Calu3 (cell line): Measurements from ENCODE around the gene ITIH4. TPM values are rescaled to one million over a fixed set of nuclear protein-coding genes. Genes with fewer than 3 reads are reported as not detected.

Experiments
- BruUV-seq: library from RNA; stranded (reverse); fragments of 400-500 nt; replicated peaks from 2 replicates; lab custom pipeline; 2021; lab: Mats Ljungman, UMichigan
- CTCF ChIA-PET: fragments of 300-600 bp; sonication (Branson Sonifier 250); formaldehyde crosslinking; loops from one replicate; lab custom pipeline; 2022; ENCODE audit warnings: antibody characterized with exemption; lab: Charles Lee
- DNase-seq: peaks from one replicate; pipeline ENCODE4 v3.0.0; 2022
- H3K27ac Mint-ChIP-seq: one replicate; pipeline ENCODE4 v1.8.0; 2022; ENCODE audit warnings: mixed read lengths; ENCODE audit not compliant: unreplicated experiment
- H3K27me3 Mint-ChIP-seq: one replicate; pipeline ENCODE4 v1.8.0; 2022; ENCODE audit warnings: mixed read lengths; ENCODE audit not compliant: unreplicated experiment
- H3K36me3 Mint-ChIP-seq: one replicate; pipeline ENCODE4 v1.8.0; 2022; ENCODE audit warnings: mild to moderate bottlenecking, moderate library complexity, mixed read lengths; ENCODE audit not compliant: insufficient read depth, unreplicated experiment
- H3K4me1 Mint-ChIP-seq: one replicate; pipeline ENCODE4 v1.8.0; 2022; ENCODE audit warnings: mild to moderate bottlenecking, low read depth, mixed read lengths; ENCODE audit not compliant: unreplicated experiment
- H3K4me3 Mint-ChIP-seq: one replicate; pipeline ENCODE4 v1.8.0; 2022; ENCODE audit warnings: mild to moderate bottlenecking, low read depth, moderate library complexity, mixed read lengths; ENCODE audit not compliant: unreplicated experiment
- H3K9me3 Mint-ChIP-seq: one replicate; pipeline ENCODE4 v1.8.0; 2022; ENCODE audit warnings: low read depth, mixed read lengths; ENCODE audit not compliant: unreplicated experiment
- CTCF ChIP-seq: fragments of 200-600 bp; IDR thresholded peaks from one replicate; pipeline ENCODE4 v1.8.0; 2022; ENCODE audit warnings: antibody characterized with exemption; ENCODE audit not compliant: unreplicated experiment
- intact Hi-C: fragments of 100-400 bp; cut with micrococcal nuclease; formaldehyde crosslinking; loops from one replicate; pipeline ENCODE4 v1.10.0; 2022; ENCODE audit not compliant: unreplicated experiment
- total RNA-seq: library from RNA; stranded (reverse); gene quantifications from 2 replicates; pipeline ENCODE4 v1.2.3, GENCODE V29; 2022

The ITIH4 gene
- total RNA-seq, 1 experiment from 2014 or later: 3.0 TPM

DNA sequence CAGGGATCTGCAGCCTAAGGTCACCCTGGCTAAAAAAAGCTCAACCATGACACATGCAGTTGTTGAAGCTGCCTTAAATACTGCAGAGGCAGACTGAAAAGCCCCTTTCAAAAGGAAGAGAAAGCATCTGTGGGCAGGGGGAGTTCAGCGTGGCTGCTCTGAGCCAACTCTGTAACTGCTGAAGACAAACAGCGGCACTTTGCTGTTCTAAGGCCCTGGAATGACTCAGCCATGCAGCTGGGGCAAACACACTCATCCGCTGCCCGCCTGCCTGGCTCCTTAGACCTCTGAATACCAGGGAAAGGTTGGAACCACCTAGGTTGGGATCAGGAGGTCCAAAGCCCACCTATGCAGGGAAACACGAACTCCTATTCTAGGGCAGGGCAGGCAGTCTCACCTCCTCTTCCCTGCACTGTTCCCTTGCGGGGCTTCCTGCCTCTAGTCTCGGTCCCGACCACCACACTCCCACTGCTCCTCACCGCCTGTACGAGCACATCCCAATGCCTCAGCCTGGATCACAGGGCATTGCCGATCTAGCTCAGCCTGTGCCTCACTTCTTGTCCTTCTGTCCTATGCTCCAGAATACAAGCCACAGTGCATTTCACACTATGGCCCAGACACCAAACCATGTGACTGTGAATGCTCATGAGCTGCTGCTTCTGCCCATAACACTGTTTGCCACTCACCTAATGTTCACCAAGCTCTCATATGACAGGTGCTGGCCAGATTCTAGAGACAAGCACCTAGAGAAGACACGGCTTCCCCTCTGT lies 10.9 kb upstream of the ITIH4 start:
- Mint-ChIP-seq H3K27ac (no peak overlapping the region), H3K4me1 (no peaks in the 10 kb centered on the region), H3K4me3 (no peak overlapping the region), H3K27me3 (no peaks in the 10 kb centered on the region), H3K9me3 (no peaks in the 10 kb centered on the region), H3K36me3 (no peaks in the 10 kb centered on the region)
- no peak for DNase-seq
- TF ChIP-seq CTCF: no peak
- CTCF ChIA-PET: no interaction called here
- no TSS peak for BruUV-seq
- intact Hi-C loops: no loop called here

DNA sequence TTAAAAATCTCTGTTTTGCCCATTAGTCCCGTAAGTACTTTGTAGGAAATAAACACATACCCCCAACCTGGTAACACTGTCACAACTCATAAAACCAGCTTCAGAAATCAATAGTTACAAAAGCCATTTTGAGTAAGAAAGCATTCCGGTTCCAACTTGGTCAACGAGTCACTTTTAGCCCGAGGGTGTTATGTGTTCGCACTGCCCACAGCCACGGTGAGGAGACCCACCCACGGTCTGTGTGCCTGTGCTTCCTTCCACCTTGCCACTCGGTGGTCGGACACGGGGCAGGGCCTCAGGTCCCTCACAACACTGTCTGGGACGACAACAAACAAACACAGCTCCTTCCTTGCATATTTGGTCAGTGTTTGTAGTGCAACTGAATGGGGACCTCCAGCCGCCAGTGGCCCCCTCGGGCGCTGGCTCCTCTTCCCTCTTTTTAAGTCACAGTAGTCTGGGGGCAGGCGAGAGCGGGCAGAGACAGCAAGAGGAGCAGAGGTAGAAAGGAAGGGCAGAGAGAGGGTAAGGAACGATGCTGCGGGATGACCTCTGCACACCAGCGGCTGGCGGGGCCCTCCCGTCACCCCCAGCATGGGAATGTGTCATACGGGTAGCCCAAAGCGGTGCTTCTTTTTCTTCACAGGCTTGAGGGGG lies 9.5 kb upstream of the ITIH4 start:
- no peak for DNase-seq
- Mint-ChIP-seq H3K36me3 (no peaks in the 10 kb centered on the region), H3K4me1 (no peaks in the 10 kb centered on the region), H3K9me3 (no peaks in the 10 kb centered on the region), H3K27me3 (no peaks in the 10 kb centered on the region), H3K27ac (no peak overlapping the region), H3K4me3 (no peak overlapping the region)
- CTCF ChIA-PET: no interaction called here
- intact Hi-C loops: no loop called here
- no TSS peak for BruUV-seq
- no peak for TF ChIP-seq CTCF

GRCh38 chr3:52839268-52839575 lies 8.8 kb upstream of the ITIH4 start:
- intact Hi-C loops: no loop called here
- CTCF ChIA-PET: no interaction called here
- H3K9me3 Mint-ChIP-seq: no peaks in the 10 kb centered on the region
- H3K27me3 Mint-ChIP-seq: no peaks in the 10 kb centered on the region
- no TSS peak for BruUV-seq
- no peak for DNase-seq
- no peak overlapping the region for H3K4me3 Mint-ChIP-seq
- H3K36me3 Mint-ChIP-seq: no peaks in the 10 kb centered on the region
- H3K4me1 Mint-ChIP-seq: no peaks in the 10 kb centered on the region
- H3K27ac Mint-ChIP-seq: no peak overlapping the region
- no peak for TF ChIP-seq CTCF

GRCh38 chr3:52838561-52839267 lies 8.2 kb upstream of the ITIH4 start:
- intact Hi-C loops: no loop called here
- Mint-ChIP-seq H3K9me3 (no peaks in the 10 kb centered on the region), H3K4me3 (no peak overlapping the region), H3K27me3 (no peaks in the 10 kb centered on the region), H3K4me1 (no peaks in the 10 kb centered on the region), H3K27ac (no peak overlapping the region), H3K36me3 (no peaks in the 10 kb centered on the region)
- CTCF ChIA-PET: no interaction called here
- no TSS peak for BruUV-seq
- DNase-seq: no peak
- TF ChIP-seq CTCF: no peak
